Naive thymus-derived CD4-positive, alpha-beta T cell (primary cell): ENCODE results near the gene ZNF428. TPM values are rescaled to one million over a fixed set of nuclear protein-coding genes. Genes with fewer than 3 reads are reported as not detected.

Source experiments
- ATAC-seq: fragments of 150-1000 bp; cut with Tn5 transposase; 2 replicates; pipeline ENCODE4 v1.10.0; 2021; ENCODE audit warnings: mild to moderate bottlenecking, moderate library complexity
- CTCF ChIA-PET: fragments of 350-600 bp; sonication (Branson Sonifier 250); formaldehyde crosslinking; loops from one replicate; lab custom pipeline; 2021; ENCODE audit warnings: antibody characterized with exemption; lab: Charles Lee
- POLR2A ChIA-PET: fragments of 350-600 bp; sonication (Branson Sonifier 250); formaldehyde crosslinking; loops from one replicate; lab custom pipeline; 2021; ENCODE audit warnings: antibody characterized with exemption, inconsistent platforms; lab: Charles Lee
- DNase-seq, 9 donors: peaks; one replicate each; pipeline versions ENCODE4 v3.0.0 to v3.0.0-alpha.2; 2020 to 2022; ENCODE audit warnings: mixed read lengths in 1 of 9
- H3K27ac ChIP-seq: one replicate; pipeline ENCODE4 v1.7.0; 2013; ENCODE audit warnings: mild to moderate bottlenecking, low read depth, low read length, moderate library complexity
- H3K27me3 ChIP-seq, 2 donors: one replicate each; pipeline ENCODE4 v1.7.0; 2013; ENCODE audit warnings: low read length in 2 of 2, mild to moderate bottlenecking in 2 of 2, moderate library complexity in 2 of 2; ENCODE audit not compliant: control insufficient read depth in 2 of 2, insufficient read depth in 2 of 2
- H3K36me3 ChIP-seq, 3 experiments: 1 replicate in 2 of 3; 2 replicates in 1 of 3; pipeline ENCODE4 v1.7.0; 2013; ENCODE audit warnings: low read length in 3 of 3, mild to moderate bottlenecking in 3 of 3, moderate library complexity in 1 of 3; ENCODE audit not compliant: insufficient read depth in 3 of 3, control insufficient read depth in 2 of 3
- H3K4me1 ChIP-seq, 2 donors: one replicate each; pipeline ENCODE4 v1.7.0; 2013; ENCODE audit warnings: low read length in 2 of 2, mild to moderate bottlenecking in 2 of 2, moderate library complexity in 1 of 2; ENCODE audit not compliant: control insufficient read depth in 2 of 2, insufficient read depth in 2 of 2
- H3K4me3 ChIP-seq: 2 replicates; pipeline ENCODE4 v1.7.0; 2013; ENCODE audit warnings: mild to moderate bottlenecking, low read length
- H3K9me3 ChIP-seq, 3 experiments: 1 replicate in 2 of 3; 2 replicates in 1 of 3; pipeline ENCODE4 v1.7.0; 2013; ENCODE audit warnings: low read length in 3 of 3; ENCODE audit not compliant: control insufficient read depth in 2 of 3
- H3K27ac Mint-ChIP-seq, 9 donors: one replicate each; pipeline ENCODE4 v1.8.0; 2020 to 2022; ENCODE audit warnings: mixed read lengths in 9 of 9, mild to moderate bottlenecking in 8 of 9, moderate library complexity in 5 of 9, inconsistent platforms in 2 of 9
- H3K27me3 Mint-ChIP-seq, 5 donors: one replicate each; pipeline ENCODE4 v1.8.0; 2021 to 2022; ENCODE audit warnings: mixed read lengths in 5 of 5, mild to moderate bottlenecking in 1 of 5
- H3K36me3 Mint-ChIP-seq, 5 donors: one replicate each; pipeline ENCODE4 v1.8.0; 2020 to 2022; ENCODE audit warnings: mixed read lengths in 5 of 5, mild to moderate bottlenecking in 3 of 5, inconsistent platforms in 1 of 5
- H3K4me1 Mint-ChIP-seq, 7 donors: one replicate each; pipeline ENCODE4 v1.8.0; 2020 to 2022; ENCODE audit warnings: mixed read lengths in 7 of 7, mild to moderate bottlenecking in 3 of 7, inconsistent platforms in 1 of 7
- H3K4me3 Mint-ChIP-seq, 10 donors: one replicate each; pipeline ENCODE4 v1.8.0; 2020 to 2022; ENCODE audit warnings: mild to moderate bottlenecking in 10 of 10, mixed read lengths in 10 of 10, moderate library complexity in 6 of 10, inconsistent platforms in 2 of 10
- H3K9me3 Mint-ChIP-seq, 11 donors: one replicate each; pipeline ENCODE4 v1.8.0; 2020 to 2022; ENCODE audit warnings: mixed read lengths in 11 of 11, mild to moderate bottlenecking in 4 of 11, inconsistent platforms in 1 of 11, moderate library complexity in 1 of 11
- intact Hi-C, 2 donors: fragments of 100-400 bp; cut with micrococcal nuclease; formaldehyde crosslinking; loops; one replicate each; pipeline ENCODE4 v1.15.1; 2023
- polyA plus RNA-seq, 2 donors: library from polyadenylated mRNA; unstranded; fragments of 300-500 nt; fragmentation: Illumina TruSeq; gene quantifications; one replicate each; pipeline ENCODE4 v1.2.3, GENCODE V29; 2021
- total RNA-seq, 6 experiments: library from RNA in 5 of 6; stranded (reverse) in 5 of 6; gene quantifications; 1 replicate in 5 of 6; 2 replicates in 1 of 6; pipeline ENCODE4 v1.2.3 and lab custom pipeline; 2021 to 2026

ZNF428 gene
- total and polyA plus RNA-seq, 7 experiments from 2014 or later: 13.1 to 29.1 (median 25.5) TPM

- Mint-ChIP-seq H3K4me3 (peak overlapping the region in 1 of 10 donors; percentile 9), H3K36me3 (peaks cover 0 to 2% (median 0%) of the 10 kb centered on the region in 5 donors), H3K4me1 (peaks cover 18 to 42% (median 35%) of the 10 kb centered on the region in 7 donors), H3K27me3 (peaks cover 0 to 12% (median 0%) of the 10 kb centered on the region in 5 donors), H3K27ac (peak overlapping the region in 4 of 9 donors; percentile 40 to 73 (median 58)), H3K9me3 (no peaks in the 10 kb centered on the region)
- Histone ChIP-seq H3K27me3 (no peaks in the 10 kb centered on the region), H3K27ac (no peak overlapping the region), H3K9me3 (no peaks in the 10 kb centered on the region), H3K4me1 (peaks cover 10 to 13% of the 10 kb centered on the region in 2 donors), H3K4me3 (no peak overlapping the region), H3K36me3 (peaks cover 0 to 7% (median 0%) of the 10 kb centered on the region in 3 experiments)
- peak in 1 of 9 donors; percentile 8 for DNase-seq
- ATAC-seq: no peak
- POLR2A ChIA-PET: interaction anchor here (0.6 to 1.3 kb wide), 3 partner anchors 9 to 44 kb away, joined by 3 to 4 read pairs (median 3); no protein-coding TSS in a partner anchor
- intact Hi-C loops: no loop called here
- CTCF ChIA-PET: no interaction called here
These were observed 4.7 kb upstream of the ZNF428 start for GRCh38 chr19:43623889-43624670.

- no peaks in the 10 kb centered on the region for H3K9me3 ChIP-seq
- POLR2A ChIA-PET: interaction anchor here (1.3 to 2.0 kb wide), 2 partner anchors 11 to 67 kb away, joined by 3 to 4 read pairs; no protein-coding TSS in a partner anchor
- no peaks in the 10 kb centered on the region for H3K27me3 ChIP-seq
- DNase-seq (peak in 1 of 9 donors; percentile 2), ATAC-seq (no peak)
- intact Hi-C loops: no loop called here
- peaks cover 0 to 2% (median 0%) of the 10 kb centered on the region in 5 donors for H3K36me3 Mint-ChIP-seq
- H3K27ac ChIP-seq: no peak overlapping the region
- H3K4me3 ChIP-seq: no peak overlapping the region
- peak overlapping the region in 2 of 9 donors; percentile 43 to 51 for H3K27ac Mint-ChIP-seq
- peaks cover 18 to 53% (median 41%) of the 10 kb centered on the region in 7 donors for H3K4me1 Mint-ChIP-seq
- H3K9me3 Mint-ChIP-seq: no peaks in the 10 kb centered on the region
- H3K27me3 Mint-ChIP-seq: peaks cover 0 to 12% (median 0%) of the 10 kb centered on the region in 5 donors
- peaks cover 13 to 16% of the 10 kb centered on the region in 2 donors for H3K4me1 ChIP-seq
- CTCF ChIA-PET: no interaction called here
- H3K4me3 Mint-ChIP-seq: no peak overlapping the region
- H3K36me3 ChIP-seq: peaks cover 0 to 8% (median 0%) of the 10 kb centered on the region in 3 experiments
These were observed 3.5 kb upstream of the ZNF428 start for GRCh38 chr19:43622956-43623355.

DNA sequence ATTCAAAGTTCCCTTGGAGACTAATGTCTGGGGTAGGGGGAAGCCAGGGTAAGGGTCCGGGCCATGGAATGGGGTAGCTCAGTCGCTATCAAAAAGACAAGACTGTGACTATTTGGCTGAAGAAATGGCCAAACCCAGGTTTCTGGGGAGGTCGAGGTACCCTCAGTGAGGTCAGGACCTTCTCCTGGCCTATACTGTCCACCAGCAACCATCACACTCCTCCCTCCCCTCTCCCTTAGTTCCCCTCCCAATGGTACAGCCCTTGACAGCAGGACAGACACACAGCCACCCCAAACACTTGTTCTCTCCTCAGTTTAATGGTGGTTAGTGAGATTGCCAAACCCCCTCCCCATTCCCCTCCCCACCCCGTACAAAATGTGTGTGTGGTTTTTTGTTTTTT, 2.6 kb upstream of the ZNF428 start:
- Histone ChIP-seq H3K27me3 (no peaks in the 10 kb centered on the region), H3K27ac (no peak overlapping the region), H3K4me3 (no peak overlapping the region), H3K36me3 (peaks cover 0 to 8% (median 0%) of the 10 kb centered on the region in 3 experiments), H3K9me3 (no peaks in the 10 kb centered on the region), H3K4me1 (peaks cover 13 to 16% of the 10 kb centered on the region in 2 donors)
- H3K27me3 Mint-ChIP-seq: peaks cover 0 to 7% (median 0%) of the 10 kb centered on the region in 5 donors
- peak overlapping the region in 4 of 9 donors; percentile 65 to 66 (median 66) for H3K27ac Mint-ChIP-seq
- ATAC-seq: no peak
- H3K4me3 Mint-ChIP-seq: no peak overlapping the region
- intact Hi-C loops: no loop called here
- peaks cover 0 to 2% (median 0%) of the 10 kb centered on the region in 5 donors for H3K36me3 Mint-ChIP-seq
- ChIA-PET CTCF (no interaction called here), POLR2A (interaction anchor here (2.0 kb wide), 1 partner anchor 66 kb away, joined by 4 read pairs; no protein-coding TSS in a partner anchor)
- H3K4me1 Mint-ChIP-seq: peaks cover 18 to 56% (median 41%) of the 10 kb centered on the region in 7 donors
- H3K9me3 Mint-ChIP-seq: no peaks in the 10 kb centered on the region
- DNase-seq: peak in 1 of 9 donors; percentile 2

DNA sequence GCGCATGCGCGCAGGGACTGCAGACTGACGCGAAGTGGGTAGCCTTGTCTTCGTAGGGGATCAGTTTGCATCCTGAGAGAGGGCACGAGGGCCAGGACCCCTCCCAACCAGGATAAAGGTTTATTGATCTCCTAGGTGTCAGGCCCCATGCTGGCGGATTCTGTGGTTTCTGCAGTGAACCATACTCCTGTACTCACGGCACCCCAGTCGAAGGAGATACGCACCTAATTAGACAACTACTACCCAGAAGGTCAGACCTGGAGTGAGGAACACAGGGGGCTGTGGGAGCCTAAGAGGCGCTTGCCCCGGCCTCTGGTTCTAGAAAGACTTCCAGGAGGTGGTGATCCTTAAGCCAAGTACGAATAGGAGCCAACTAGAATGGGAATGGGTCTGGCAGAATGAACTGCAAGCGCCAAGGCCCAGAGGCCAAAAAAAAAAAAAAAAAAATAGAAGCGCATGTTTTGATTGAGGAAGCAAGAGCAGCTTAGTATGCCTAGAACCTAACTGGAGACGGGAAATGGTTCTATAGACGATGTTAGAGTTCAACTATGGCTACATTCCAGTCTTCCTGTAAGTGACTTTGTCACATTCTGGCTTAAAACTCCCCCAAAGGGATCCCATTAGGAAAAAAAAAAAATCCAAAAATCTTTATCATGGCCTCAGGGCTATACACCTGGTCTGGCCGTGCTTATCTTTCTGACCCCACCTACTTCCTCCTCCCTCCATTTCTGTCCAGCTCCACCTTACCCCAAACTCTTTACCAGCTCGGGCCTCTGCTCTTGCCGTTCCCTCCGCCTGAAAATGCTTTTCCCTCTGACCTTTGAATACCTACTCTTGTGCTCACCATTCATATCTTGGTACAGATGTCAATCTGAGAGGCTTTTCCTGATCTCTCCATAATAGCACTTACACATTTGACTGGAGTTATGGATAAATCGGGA, 902 bp upstream of the ZNF428 start:
- peak overlapping the region; percentile 95 to 99 (median 98) for H3K4me3 Mint-ChIP-seq
- H3K9me3 Mint-ChIP-seq: no peaks in the 10 kb centered on the region
- Histone ChIP-seq H3K4me1 (peaks cover 13 to 16% of the 10 kb centered on the region in 2 donors), H3K9me3 (no peaks in the 10 kb centered on the region), H3K36me3 (peaks cover 0 to 8% (median 0%) of the 10 kb centered on the region in 3 experiments), H3K27me3 (no peaks in the 10 kb centered on the region), H3K27ac (peak overlapping the region; percentile 83), H3K4me3 (peak overlapping the region; percentile 63)
- H3K36me3 Mint-ChIP-seq: peaks cover 0 to 2% (median 0%) of the 10 kb centered on the region in 5 donors
- ChIA-PET CTCF (no interaction called here), POLR2A (interaction anchor here (0.7 to 1.0 kb wide), 5 partner anchors 10 to 1781 kb away, joined by 3 to 4 read pairs (median 3); no protein-coding TSS in a partner anchor)
- intact Hi-C loops: loop anchor here in 1 of 2 donors (1.0 kb wide), 1 partner anchor 48 kb away; no protein-coding TSS in a partner anchor
- peak overlapping the region; percentile 93 to 99 (median 97) for H3K27ac Mint-ChIP-seq
- DNase-seq (peak in 4 of 9 donors; percentile 64 to 88 (median 84)), ATAC-seq (no peak)
- H3K27me3 Mint-ChIP-seq: no peaks in the 10 kb centered on the region
- H3K4me1 Mint-ChIP-seq: peaks cover 18 to 61% (median 44%) of the 10 kb centered on the region in 7 donors

DNA sequence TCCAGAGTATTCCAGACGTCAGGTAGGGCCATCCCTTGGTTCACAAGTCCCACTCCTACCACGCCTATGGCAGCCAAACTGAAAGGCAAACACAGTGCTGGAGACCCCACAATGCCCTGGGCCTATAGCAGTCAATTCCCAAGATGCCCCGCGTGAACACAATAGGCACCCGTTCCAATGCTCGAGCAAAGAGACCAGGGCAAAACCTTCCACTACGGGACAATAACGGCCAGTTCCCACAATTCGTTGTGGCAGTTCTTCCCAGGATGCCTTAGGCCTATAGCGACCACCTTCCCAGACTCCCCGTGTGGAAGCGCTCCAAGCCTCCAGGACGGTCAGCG, 538 bp downstream of the ZNF428 start:
- H3K4me3 ChIP-seq: peak overlapping the region; percentile 63
- ChIA-PET CTCF (no interaction called here), POLR2A (interaction anchor here (0.8 to 1.2 kb wide), 3 partner anchors 12 to 94 kb away, joined by 3 to 4 read pairs (median 3); no protein-coding TSS in a partner anchor)
- DNase-seq (peak in 2 of 9 donors; percentile 14 to 18), ATAC-seq (peak; percentile 14)
- intact Hi-C loops: loop anchor here (1.0 to 5.0 kb wide), 8 partner anchors 21 to 208 kb away; partner anchors contain the start of genes IRGQ (in 2 of the 2), PINLYP (in 2 of the 2), XRCC1 (in 2 of the 2) and ZNF576 (in 2 of the 2)
- peak overlapping the region; percentile 83 for H3K27ac ChIP-seq
- Mint-ChIP-seq H3K27ac (peak overlapping the region; percentile 88 to 98 (median 93)), H3K4me1 (peaks cover 17 to 58% (median 33%) of the 10 kb centered on the region in 7 donors), H3K27me3 (no peaks in the 10 kb centered on the region), H3K36me3 (peaks cover 0 to 4% (median 0%) of the 10 kb centered on the region in 5 donors), H3K4me3 (peak overlapping the region; percentile 95 to 99 (median 98)), H3K9me3 (no peaks in the 10 kb centered on the region)
- H3K4me1 ChIP-seq: peaks cover 9 to 12% of the 10 kb centered on the region in 2 donors
- H3K36me3 ChIP-seq: peaks cover 0 to 12% (median 0%) of the 10 kb centered on the region in 3 experiments
- no peaks in the 10 kb centered on the region for H3K9me3 ChIP-seq
- no peaks in the 10 kb centered on the region for H3K27me3 ChIP-seq
